Loucy (cell line): Measurements from ENCODE around the gene RAB11FIP5.

Experiments
- H2AFZ ChIP-seq: fragments of 200-600 bp; sonication (generic); 2 replicates; pipeline ENCODE4 v1.6.0; 2016; ENCODE audit warnings: antibody characterized with exemption, mild to moderate bottlenecking, low read length, moderate library complexity
- H3F3A ChIP-seq: fragments of 200-600 bp; 2 replicates; pipeline ENCODE4 v1.6.0; 2016; ENCODE audit warnings: antibody characterized with exemption, low read depth, mild to moderate bottlenecking
- H3K27me3 ChIP-seq: fragments of 200-600 bp; sonication (generic); 2 replicates; pipeline ENCODE4 v1.6.1; 2014; ENCODE audit warnings: low read length, mild to moderate bottlenecking; ENCODE audit not compliant: insufficient read depth, poor library complexity, severe bottlenecking
- H3K36me3 ChIP-seq: fragments of 200-600 bp; sonication (generic); 2 replicates; pipeline ENCODE4 v1.6.1; 2016; ENCODE audit warnings: low read length; ENCODE audit not compliant: insufficient read depth
- H3K4me1 ChIP-seq: fragments of 200-600 bp; sonication (generic); 2 replicates; pipeline ENCODE4 v1.5.1; 2014; ENCODE audit warnings: low read length, mild to moderate bottlenecking; ENCODE audit not compliant: insufficient read depth, poor library complexity, severe bottlenecking
- H3K4me2 ChIP-seq: fragments of 200-600 bp; sonication (generic); 2 replicates; pipeline ENCODE4 v1.6.0; 2014; ENCODE audit warnings: antibody characterized with exemption, low read length, low read depth, mild to moderate bottlenecking; ENCODE audit not compliant: poor library complexity, severe bottlenecking
- H3K4me3 ChIP-seq: fragments of 200-600 bp; sonication (generic); 2 replicates; pipeline ENCODE4 v1.5.1; 2014; ENCODE audit warnings: low read length, mild to moderate bottlenecking, mixed read lengths; ENCODE audit not compliant: poor library complexity, severe bottlenecking
- H3K79me2 ChIP-seq: fragments of 200-600 bp; sonication (generic); 2 replicates; pipeline ENCODE4 v1.6.1; 2014; ENCODE audit warnings: low read length; ENCODE audit not compliant: insufficient read depth
- H3K9ac ChIP-seq: fragments of 200-600 bp; sonication (generic); 2 replicates; pipeline ENCODE4 v1.6.0; 2014; ENCODE audit warnings: mild to moderate bottlenecking, low read depth, low read length, moderate library complexity; ENCODE audit not compliant: poor library complexity, severe bottlenecking
- H3K9me2 ChIP-seq: fragments of 200-600 bp; sonication (generic); replicated peaks from 2 replicates; pipeline ENCODE4 v1.6.1; 2016; ENCODE audit warnings: low read depth, low read length, mixed read lengths
- H3K9me3 ChIP-seq: fragments of 200-600 bp; sonication (generic); 2 replicates; pipeline ENCODE4 v1.6.1; 2014; ENCODE audit warnings: mild to moderate bottlenecking, antibody characterized with exemption, low read length, low read depth; ENCODE audit not compliant: insufficient read depth
- H4K20me1 ChIP-seq: fragments of 200-600 bp; sonication (generic); 2 replicates; pipeline ENCODE4 v1.6.0; 2014; ENCODE audit warnings: antibody characterized with exemption, low read length, mild to moderate bottlenecking; ENCODE audit not compliant: insufficient read depth, poor library complexity, severe bottlenecking
- EZH2phosphoT487 ChIP-seq: fragments of 200-600 bp; IDR thresholded peaks from 2 replicates; pipeline ENCODE4 v1.6.1; 2018; ENCODE audit warnings: antibody characterized with exemption, mild to moderate bottlenecking, moderate library complexity, borderline replicate concordance
- TF ChIP-seq, protein P1 (sequence below): fragments of 200-600 bp; sonication (generic); conservative IDR thresholded peaks from 2 replicates; pipeline ENCODE4 v1.5.1; 2014; ENCODE audit warnings: mild to moderate bottlenecking, antibody characterized with exemption, low read length

The RAB11FIP5 gene

DNA sequence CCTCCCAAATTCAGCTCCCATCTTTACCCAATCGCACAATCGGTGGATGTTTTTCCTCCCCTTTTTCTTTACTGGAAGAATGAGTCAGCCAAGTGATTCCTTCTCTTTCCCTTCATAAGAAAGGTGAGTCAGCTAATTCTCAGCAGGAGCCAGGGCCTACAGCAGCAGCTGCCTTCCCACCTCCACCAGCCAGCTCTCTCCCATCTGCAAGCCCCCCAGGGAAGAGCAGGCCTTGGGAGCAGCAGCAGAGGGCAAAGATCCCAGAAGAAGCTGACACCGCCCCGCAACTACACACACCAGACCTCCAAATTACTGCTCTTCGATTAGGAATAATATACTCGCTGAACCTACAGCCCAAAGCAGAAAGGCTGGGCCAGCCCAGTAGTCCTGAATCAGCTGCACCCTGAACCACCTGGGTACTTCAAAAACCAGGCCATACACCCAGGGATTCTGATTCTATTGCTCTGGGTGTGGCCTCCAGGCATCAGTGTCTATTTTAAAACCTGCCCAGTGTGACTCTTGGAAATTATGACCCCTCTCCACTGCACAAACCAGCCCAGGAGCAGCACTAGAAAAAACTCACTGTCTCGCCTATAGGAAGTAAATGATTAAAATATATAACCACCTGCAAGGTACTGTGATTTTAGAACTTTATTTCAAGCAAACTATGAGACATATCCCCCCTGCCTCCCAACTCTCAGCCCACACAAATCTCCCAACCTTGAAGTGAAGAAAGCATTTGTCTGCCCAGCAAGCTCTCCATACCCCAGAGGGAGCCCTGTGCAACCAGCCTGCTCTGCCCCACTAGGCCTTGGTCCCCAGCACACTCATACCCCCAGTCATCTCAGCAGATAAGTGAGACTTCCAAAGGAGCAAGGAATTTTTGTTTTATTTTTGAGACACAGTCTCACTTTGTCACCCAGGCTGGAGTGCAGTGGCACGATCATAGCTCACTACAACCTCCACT is 48.6 kb downstream of the RAB11FIP5 start:
- Histone ChIP-seq H4K20me1 (peaks cover 29% of the 10 kb centered on the region), H3K9me2 (no peaks in the 10 kb centered on the region), H3K79me2 (peaks cover 78% of the 10 kb centered on the region), H3K9ac (peak overlapping the region; percentile 27), H3K9me3 (no peaks in the 10 kb centered on the region), H3K4me3 (no peak overlapping the region), H3F3A (no peaks in the 10 kb centered on the region), H3K4me2 (peak overlapping the region; percentile 27), H3K27me3 (no peaks in the 10 kb centered on the region), H3K4me1 (peaks cover 35% of the 10 kb centered on the region), H2AFZ (no peak overlapping the region), H3K36me3 (no peaks in the 10 kb centered on the region)
- TF ChIP-seq EZH2phosphoT487, result no peak
- TF ChIP-seq, protein P1, sequence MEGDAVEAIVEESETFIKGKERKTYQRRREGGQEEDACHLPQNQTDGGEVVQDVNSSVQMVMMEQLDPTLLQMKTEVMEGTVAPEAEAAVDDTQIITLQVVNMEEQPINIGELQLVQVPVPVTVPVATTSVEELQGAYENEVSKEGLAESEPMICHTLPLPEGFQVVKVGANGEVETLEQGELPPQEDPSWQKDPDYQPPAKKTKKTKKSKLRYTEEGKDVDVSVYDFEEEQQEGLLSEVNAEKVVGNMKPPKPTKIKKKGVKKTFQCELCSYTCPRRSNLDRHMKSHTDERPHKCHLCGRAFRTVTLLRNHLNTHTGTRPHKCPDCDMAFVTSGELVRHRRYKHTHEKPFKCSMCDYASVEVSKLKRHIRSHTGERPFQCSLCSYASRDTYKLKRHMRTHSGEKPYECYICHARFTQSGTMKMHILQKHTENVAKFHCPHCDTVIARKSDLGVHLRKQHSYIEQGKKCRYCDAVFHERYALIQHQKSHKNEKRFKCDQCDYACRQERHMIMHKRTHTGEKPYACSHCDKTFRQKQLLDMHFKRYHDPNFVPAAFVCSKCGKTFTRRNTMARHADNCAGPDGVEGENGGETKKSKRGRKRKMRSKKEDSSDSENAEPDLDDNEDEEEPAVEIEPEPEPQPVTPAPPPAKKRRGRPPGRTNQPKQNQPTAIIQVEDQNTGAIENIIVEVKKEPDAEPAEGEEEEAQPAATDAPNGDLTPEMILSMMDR, result no peak

DNA sequence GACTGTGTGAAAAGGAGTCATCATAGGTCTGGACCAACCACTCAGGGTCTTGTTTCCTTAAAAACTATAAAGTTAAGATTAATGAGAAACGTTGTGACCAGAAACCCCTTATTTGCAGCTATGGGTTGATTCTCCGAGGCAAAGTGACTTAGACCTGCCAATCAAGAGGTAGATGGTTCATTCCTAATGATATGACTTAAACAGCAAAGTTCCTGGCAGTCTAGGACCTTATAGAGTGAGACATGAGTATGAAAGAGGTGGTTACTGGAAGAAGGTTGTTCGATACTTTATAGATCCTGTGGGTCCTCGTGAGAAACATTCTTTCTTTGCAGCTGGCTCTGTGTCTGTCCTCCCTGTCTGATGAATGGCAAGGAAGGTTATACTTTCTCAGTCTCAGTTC is 49.3 kb downstream of the RAB11FIP5 start:
- Histone ChIP-seq H2AFZ (no peak overlapping the region), H3K4me2 (no peak overlapping the region)

DNA sequence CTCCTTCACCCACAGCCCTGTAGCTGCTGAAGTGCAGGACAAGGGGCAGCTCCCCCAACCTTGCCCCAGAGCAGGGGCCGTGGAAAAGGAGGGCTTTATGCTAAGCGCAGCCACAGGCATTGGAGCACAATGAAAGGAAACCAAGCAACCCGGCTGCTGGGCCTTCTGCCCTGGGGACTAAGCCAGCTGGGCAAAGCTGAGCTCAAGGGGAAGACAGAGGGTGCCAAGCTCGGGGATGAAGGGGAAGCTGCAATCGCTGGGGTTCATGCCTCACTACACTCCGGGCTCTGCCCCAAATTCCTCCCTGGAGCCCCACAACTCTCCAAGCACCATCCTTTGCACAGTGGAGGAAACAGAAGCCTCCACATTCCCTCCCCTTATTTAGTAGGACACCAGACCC is 53.6 kb downstream of the RAB11FIP5 start:
- no peak for TF ChIP-seq EZH2phosphoT487
- TF ChIP-seq, protein P1, result no peak
- no peaks in the 10 kb centered on the region for H3F3A ChIP-seq
- H3K4me3 ChIP-seq, result no peak overlapping the region
- H3K79me2 ChIP-seq, result peaks cover 38% of the 10 kb centered on the region
- H3K36me3 ChIP-seq, result peaks cover 26% of the 10 kb centered on the region; the same call in 1 of the 2 replicates
- H3K4me2 ChIP-seq, result no peak overlapping the region
- H4K20me1 ChIP-seq, result no peaks in the 10 kb centered on the region
- H3K9ac ChIP-seq, result no peak overlapping the region
- H3K9me3 ChIP-seq, result peaks cover 8% of the 10 kb centered on the region; the same call in 1 of the 2 replicates
- no peaks in the 10 kb centered on the region for H3K27me3 ChIP-seq
- peaks cover 3% of the 10 kb centered on the region for H3K4me1 ChIP-seq
- H2AFZ ChIP-seq, result no peak overlapping the region
- H3K9me2 ChIP-seq, result no peaks in the 10 kb centered on the region

More for the DNA sequence above, 49.3 kb downstream of the RAB11FIP5 start:
- H3K4me1 ChIP-seq, result peaks cover 28% of the 10 kb centered on the region
- H4K20me1 ChIP-seq, result peaks cover 22% of the 10 kb centered on the region
- H3K9me3 ChIP-seq, result no peaks in the 10 kb centered on the region
- H3K9ac ChIP-seq, result peak overlapping the region; percentile 27
- peaks cover 77% of the 10 kb centered on the region for H3K79me2 ChIP-seq
- no peaks in the 10 kb centered on the region for H3F3A ChIP-seq
- no peak overlapping the region for H3K4me3 ChIP-seq
- no peaks in the 10 kb centered on the region for H3K9me2 ChIP-seq
- H3K27me3 ChIP-seq, result no peaks in the 10 kb centered on the region
- H3K36me3 ChIP-seq, result no peaks in the 10 kb centered on the region; the same call in 1 of the 2 replicates
- TF ChIP-seq EZH2phosphoT487, result no peak
- TF ChIP-seq, protein P1, result no peak
